ENCODE data around the gene TTYH1.
"Not testable (repeated sequence)": the region's sequence is repeated elsewhere in the genome, so short reads cannot be mapped to it uniquely, and the experiment has no call there.

The TTYH1 gene

GRCh38 chr19:54415208-54415900, at the start of gene TTYH1:
Gene TTYH1 (plus strand): TSS chr19:54415464. CDS start chr19:54415553, 89 bp downstream.
- H3K4me3 ChIP-seq = peak within 1 kb of the TSS; percentile 70
- no peaks in the 10 kb centered on the region for H3K36me3 ChIP-seq (ENCODE audit: insufficient read depth, low read length)
- no peaks in the 10 kb centered on the region for H3K9me3 ChIP-seq (ENCODE audit: low read depth, low read length)
- DNase-seq (ENCODE audit: low read depth, low spot score) = no peak
- no peak within 1 kb of the TSS for H3K27ac ChIP-seq
- no peak for TF ChIP-seq FOXP2 (optimal IDR thresholded peaks at IDR 0.05; ENCODE audit: control extremely low read depth, extremely low read length, insufficient read depth)
- no peak for TF ChIP-seq POLR2AphosphoS5 (IDR thresholded peaks at IDR 0.05; ENCODE audit: borderline replicate concordance, low read depth, low read length)
- no peak for TF ChIP-seq EZH2 (IDR thresholded peaks at IDR 0.05)
- no peak within 1 kb of the TSS for H3K9ac ChIP-seq (ENCODE audit: insufficient read length)

- not testable (repeated sequence) for H3K4me3 ChIP-seq; H3K36me3 ChIP-seq (ENCODE audit: insufficient read depth, low read length); H3K9ac ChIP-seq (ENCODE audit: insufficient read length); DNase-seq (ENCODE audit: low read depth, low spot score); H3K9me3 ChIP-seq (ENCODE audit: low read depth, low read length); H3K27ac ChIP-seq
Measured at GRCh38 chr19:54365798-54366197, 49.5 kb upstream of the TTYH1 start.

GRCh38 chr19:54366811-54367210, 48.5 kb upstream of the TTYH1 start:
- Histone ChIP-seq H3K9me3 (ENCODE audit: low read depth, low read length) (no peaks in the 10 kb centered on the region), H3K36me3 (ENCODE audit: insufficient read depth, low read length) (no peaks in the 10 kb centered on the region), H3K4me3 (no peak overlapping the region), H3K9ac (ENCODE audit: insufficient read length) (no peak overlapping the region), H3K27ac (no peak overlapping the region)
- TF ChIP-seq FOXP2 (optimal IDR thresholded peaks at IDR 0.05; ENCODE audit: control extremely low read depth, extremely low read length, insufficient read depth) (no peak), EZH2 (IDR thresholded peaks at IDR 0.05) (no peak), POLR2AphosphoS5 (IDR thresholded peaks at IDR 0.05; ENCODE audit: borderline replicate concordance, low read depth, low read length) (no peak)
- DNase-seq (ENCODE audit: low read depth, low spot score) = no peak

- Histone ChIP-seq H3K27ac (no peak overlapping the region), H3K9ac (ENCODE audit: insufficient read length) (no peak overlapping the region), H3K36me3 (ENCODE audit: insufficient read depth, low read length) (no peaks in the 10 kb centered on the region), H3K9me3 (ENCODE audit: low read depth, low read length) (no peaks in the 10 kb centered on the region), H3K4me3 (no peak overlapping the region)
- no peak for DNase-seq (ENCODE audit: low read depth, low spot score)
- no peak for TF ChIP-seq EZH2 (IDR thresholded peaks at IDR 0.05)
- TF ChIP-seq POLR2AphosphoS5 (IDR thresholded peaks at IDR 0.05; ENCODE audit: borderline replicate concordance, low read depth, low read length) = no peak
- TF ChIP-seq FOXP2 (optimal IDR thresholded peaks at IDR 0.05; ENCODE audit: control extremely low read depth, extremely low read length, insufficient read depth) = no peak
Measured at GRCh38 chr19:54369082-54369687, 46.1 kb upstream of the TTYH1 start.

GRCh38 chr19:54369688-54370433, 45.4 kb upstream of the TTYH1 start:
- H3K4me3 ChIP-seq; H3K9ac ChIP-seq (ENCODE audit: insufficient read length): not testable (repeated sequence)

GRCh38 chr19:54370434-54370796, 44.8 kb upstream of the TTYH1 start:
- H3K27ac ChIP-seq; DNase-seq (ENCODE audit: low read depth, low spot score); H3K36me3 ChIP-seq (ENCODE audit: insufficient read depth, low read length); H3K9ac ChIP-seq (ENCODE audit: insufficient read length); H3K9me3 ChIP-seq (ENCODE audit: low read depth, low read length); H3K4me3 ChIP-seq: not testable (repeated sequence)

More at GRCh38 chr19:54369688-54370433, 45.4 kb upstream of the TTYH1 start:
- not testable (repeated sequence) for H3K27ac ChIP-seq; H3K9me3 ChIP-seq (ENCODE audit: low read depth, low read length); H3K36me3 ChIP-seq (ENCODE audit: insufficient read depth, low read length); DNase-seq (ENCODE audit: low read depth, low spot score)

GRCh38 chr19:54371453-54371852, 43.8 kb upstream of the TTYH1 start:
- not testable (repeated sequence) for H3K27ac ChIP-seq, H3K4me3 ChIP-seq

GRCh38 chr19:54373781-54374631, 41.3 kb upstream of the TTYH1 start:
- Histone ChIP-seq H3K4me3 (no peak overlapping the region), H3K9me3 (ENCODE audit: low read depth, low read length) (no peaks in the 10 kb centered on the region), H3K36me3 (ENCODE audit: insufficient read depth, low read length) (no peaks in the 10 kb centered on the region), H3K27ac (no peak overlapping the region), H3K9ac (ENCODE audit: insufficient read length) (no peak overlapping the region)
- DNase-seq (ENCODE audit: low read depth, low spot score) = no peak
- TF ChIP-seq FOXP2 (optimal IDR thresholded peaks at IDR 0.05; ENCODE audit: control extremely low read depth, extremely low read length, insufficient read depth) = no peak
- no peak for TF ChIP-seq POLR2AphosphoS5 (IDR thresholded peaks at IDR 0.05; ENCODE audit: borderline replicate concordance, low read depth, low read length)
- no peak for TF ChIP-seq EZH2 (IDR thresholded peaks at IDR 0.05)

More at GRCh38 chr19:54371453-54371852, 43.8 kb upstream of the TTYH1 start:
- not testable (repeated sequence) for H3K9ac ChIP-seq (ENCODE audit: insufficient read length); H3K9me3 ChIP-seq (ENCODE audit: low read depth, low read length); DNase-seq (ENCODE audit: low read depth, low spot score); H3K36me3 ChIP-seq (ENCODE audit: insufficient read depth, low read length)

GRCh38 chr19:54375181-54375938, 39.9 kb upstream of the TTYH1 start:
- H3K36me3 ChIP-seq (ENCODE audit: insufficient read depth, low read length); H3K9me3 ChIP-seq (ENCODE audit: low read depth, low read length); H3K9ac ChIP-seq (ENCODE audit: insufficient read length); H3K4me3 ChIP-seq; H3K27ac ChIP-seq; DNase-seq (ENCODE audit: low read depth, low spot score): not testable (repeated sequence)
